Neural cell (in vitro differentiated cells): Measurements from ENCODE around the gene SPTBN1. TPM values are rescaled to one million over a fixed set of nuclear protein-coding genes. Genes with fewer than 3 reads are reported as not detected.

Experiments used
- H2AFZ ChIP-seq: fragments of 200-600, 300-800 bp; sonication (generic), shearing (Covaris generic); 2 replicates; pipeline ENCODE4 v1.6.0; 2014; ENCODE audit warnings: low read depth, mild to moderate bottlenecking, antibody characterized with exemption, low read length, moderate library complexity
- H3F3A ChIP-seq: fragments of 200-600 bp; shearing (Covaris generic); 2 replicates; pipeline ENCODE4 v1.6.1; 2016; ENCODE audit warnings: mild to moderate bottlenecking, moderate library complexity, mixed read lengths, antibody characterized with exemption, low read length; ENCODE audit not compliant: insufficient read depth, poor library complexity, severe bottlenecking
- H3K27ac ChIP-seq: fragments of 200-600, 300-800 bp; sonication (generic), shearing (Covaris generic); 2 replicates; pipeline ENCODE4 v1.5.1; 2014; ENCODE audit warnings: mild to moderate bottlenecking, low read length, moderate library complexity
- H3K27me3 ChIP-seq: fragments of 300-800, 200-600 bp; sonication (generic), shearing (Covaris generic); 2 replicates; pipeline ENCODE4 v1.6.0; 2014; ENCODE audit warnings: mild to moderate bottlenecking, low read depth, low read length, moderate library complexity; ENCODE audit not compliant: insufficient read depth
- H3K36me3 ChIP-seq: fragments of 300-800, 200-600 bp; sonication (generic), shearing (Covaris generic); 2 replicates; pipeline ENCODE4 v1.5.1; 2014; ENCODE audit warnings: mild to moderate bottlenecking, antibody characterized with exemption, low read length, moderate library complexity; ENCODE audit not compliant: insufficient read depth
- H3K4me2 ChIP-seq: fragments of 300-800, 200-600 bp; sonication (generic), shearing (Covaris generic); 2 replicates; pipeline ENCODE4 v1.6.0; 2014; ENCODE audit warnings: mild to moderate bottlenecking, low read length
- H3K4me3 ChIP-seq: fragments of 300-800, 200-600 bp; sonication (generic), shearing (Covaris generic); 2 replicates; pipeline ENCODE4 v1.5.1; 2014; ENCODE audit warnings: mild to moderate bottlenecking, low read length, moderate library complexity
- H3K79me2 ChIP-seq: fragments of 200-600 bp; shearing (Covaris generic); replicated peaks from 2 replicates; pipeline ENCODE4 v1.6.0; 2014; ENCODE audit warnings: mild to moderate bottlenecking, low read length, moderate library complexity; ENCODE audit not compliant: insufficient read depth
- H3K9ac ChIP-seq: fragments of 300-800, 200-600 bp; sonication (generic), shearing (Covaris generic); 2 replicates; pipeline ENCODE4 v1.6.1; 2016; ENCODE audit warnings: mild to moderate bottlenecking, low read length, mixed read lengths
- H3K9me2 ChIP-seq: fragments of 200-600 bp; shearing (Covaris generic); 2 replicates; pipeline ENCODE4 v1.6.1; 2016; ENCODE audit warnings: mild to moderate bottlenecking, low read length, mixed read lengths; ENCODE audit not compliant: insufficient read depth
- H3K9me3 ChIP-seq: fragments of 200-600, 300-800 bp; sonication (generic), shearing (Covaris generic); 2 replicates; pipeline ENCODE4 v1.6.1; 2016; ENCODE audit warnings: mild to moderate bottlenecking, mixed run types, low read length, moderate library complexity, mixed read lengths
- H4K20me1 ChIP-seq: fragments of 200-600 bp; shearing (Covaris generic); 2 replicates; pipeline ENCODE4 v1.6.1; 2016; ENCODE audit warnings: mild to moderate bottlenecking, mixed run types; ENCODE audit not compliant: insufficient read depth
- EP300 ChIP-seq: fragments of 450-650 bp; conservative IDR thresholded peaks from 2 replicates; pipeline ENCODE4 v1.6.1; 2014; ENCODE audit warnings: antibody characterized with exemption, mild to moderate bottlenecking, moderate library complexity; ENCODE audit not compliant: poor library complexity, severe bottlenecking
- EZH2 ChIP-seq: fragments of 200-600, 300-800 bp; shearing (Covaris generic), sonication (generic); IDR thresholded peaks from 2 replicates; pipeline ENCODE4 v1.6.1; 2014; ENCODE audit warnings: antibody characterized with exemption, low read length, borderline replicate concordance, mild to moderate bottlenecking; ENCODE audit not compliant: insufficient read depth, poor library complexity, severe bottlenecking
- MXI1 ChIP-seq: fragments of 450-650 bp; conservative IDR thresholded peaks from 2 replicates; pipeline ENCODE4 v1.6.1; 2014; ENCODE audit warnings: antibody characterized with exemption, mild to moderate bottlenecking; ENCODE audit not compliant: poor library complexity, severe bottlenecking
- POLR2AphosphoS5 ChIP-seq: IDR thresholded peaks from 2 replicates; pipeline ENCODE4 v1.6.1; 2012
- RAD21 ChIP-seq: fragments of 450-650 bp; conservative IDR thresholded peaks from 2 replicates; pipeline ENCODE4 v1.6.1; 2014; ENCODE audit warnings: antibody characterized with exemption, mild to moderate bottlenecking, moderate library complexity
- REST ChIP-seq: IDR thresholded peaks from 2 replicates; pipeline ENCODE4 v1.6.1; 2012; ENCODE audit warnings: borderline replicate concordance
- SMC3 ChIP-seq: fragments of 450-650 bp; conservative IDR thresholded peaks from 2 replicates; pipeline ENCODE4 v1.6.1; 2014; ENCODE audit warnings: antibody characterized with exemption, mild to moderate bottlenecking, moderate library complexity; ENCODE audit not compliant: poor library complexity
- TAF1 ChIP-seq: IDR thresholded peaks from 2 replicates; pipeline ENCODE4 v1.6.1; 2012; ENCODE audit warnings: low read depth
- polyA plus RNA-seq: library from polyadenylated mRNA; depleted of rRNA; stranded (reverse); fragments of >200 nt; gene quantifications from 2 replicates; pipeline ENCODE4 v1.2.3, GENCODE V29; 2014
- TF ChIP-seq, protein P1 (sequence below): fragments of 450-650 bp; IDR thresholded peaks from 2 replicates; pipeline ENCODE4 v1.5.1; 2014; ENCODE audit warnings: antibody characterized with exemption, mild to moderate bottlenecking, moderate library complexity; ENCODE audit not compliant: poor library complexity, severe bottlenecking

The SPTBN1 gene
- polyA plus RNA-seq, 1 donor from 2014 or later = 92.1 TPM

DNA sequence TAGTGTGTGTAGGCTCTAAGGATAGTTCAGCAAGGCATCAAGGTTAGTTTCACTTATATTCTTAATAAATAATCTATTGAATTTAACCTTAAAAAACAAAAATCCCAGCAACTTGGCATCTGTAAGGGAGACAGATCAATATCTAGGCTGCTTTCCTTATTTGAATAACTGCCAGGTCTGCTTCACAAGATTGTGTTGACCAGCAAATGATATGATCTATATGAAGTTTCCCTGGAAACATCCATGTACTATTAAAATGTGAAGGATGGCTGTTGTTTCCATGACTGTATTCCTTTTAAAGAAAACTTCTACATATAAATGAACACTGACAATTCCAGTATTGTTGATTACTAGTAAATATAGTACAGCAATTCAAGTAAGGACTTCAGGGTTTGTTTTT lies 109.4 kb downstream of the SPTBN1 start:
- Histone ChIP-seq H3K79me2 (peaks cover 36% of the 10 kb centered on the region), H3K27ac (no peak overlapping the region), H3K4me3 (no peak overlapping the region), H4K20me1 (peaks cover 6% of the 10 kb centered on the region), H3K9ac (no peak overlapping the region), H3K36me3 (no peaks in the 10 kb centered on the region), H3K27me3 (no peaks in the 10 kb centered on the region), H3K4me2 (no peak overlapping the region), H3F3A (peaks cover 3% of the 10 kb centered on the region), H3K9me2 (no peaks in the 10 kb centered on the region), H2AFZ (no peak overlapping the region), H3K9me3 (no peaks in the 10 kb centered on the region)
- TF ChIP-seq MXI1 (no peak), POLR2AphosphoS5 (no peak), EZH2 (no peak), EP300 (no peak), SMC3 (no peak), TAF1 (no peak), RAD21 (no peak), REST (no peak)
- TF ChIP-seq, protein P1, sequence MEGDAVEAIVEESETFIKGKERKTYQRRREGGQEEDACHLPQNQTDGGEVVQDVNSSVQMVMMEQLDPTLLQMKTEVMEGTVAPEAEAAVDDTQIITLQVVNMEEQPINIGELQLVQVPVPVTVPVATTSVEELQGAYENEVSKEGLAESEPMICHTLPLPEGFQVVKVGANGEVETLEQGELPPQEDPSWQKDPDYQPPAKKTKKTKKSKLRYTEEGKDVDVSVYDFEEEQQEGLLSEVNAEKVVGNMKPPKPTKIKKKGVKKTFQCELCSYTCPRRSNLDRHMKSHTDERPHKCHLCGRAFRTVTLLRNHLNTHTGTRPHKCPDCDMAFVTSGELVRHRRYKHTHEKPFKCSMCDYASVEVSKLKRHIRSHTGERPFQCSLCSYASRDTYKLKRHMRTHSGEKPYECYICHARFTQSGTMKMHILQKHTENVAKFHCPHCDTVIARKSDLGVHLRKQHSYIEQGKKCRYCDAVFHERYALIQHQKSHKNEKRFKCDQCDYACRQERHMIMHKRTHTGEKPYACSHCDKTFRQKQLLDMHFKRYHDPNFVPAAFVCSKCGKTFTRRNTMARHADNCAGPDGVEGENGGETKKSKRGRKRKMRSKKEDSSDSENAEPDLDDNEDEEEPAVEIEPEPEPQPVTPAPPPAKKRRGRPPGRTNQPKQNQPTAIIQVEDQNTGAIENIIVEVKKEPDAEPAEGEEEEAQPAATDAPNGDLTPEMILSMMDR = no peak

DNA sequence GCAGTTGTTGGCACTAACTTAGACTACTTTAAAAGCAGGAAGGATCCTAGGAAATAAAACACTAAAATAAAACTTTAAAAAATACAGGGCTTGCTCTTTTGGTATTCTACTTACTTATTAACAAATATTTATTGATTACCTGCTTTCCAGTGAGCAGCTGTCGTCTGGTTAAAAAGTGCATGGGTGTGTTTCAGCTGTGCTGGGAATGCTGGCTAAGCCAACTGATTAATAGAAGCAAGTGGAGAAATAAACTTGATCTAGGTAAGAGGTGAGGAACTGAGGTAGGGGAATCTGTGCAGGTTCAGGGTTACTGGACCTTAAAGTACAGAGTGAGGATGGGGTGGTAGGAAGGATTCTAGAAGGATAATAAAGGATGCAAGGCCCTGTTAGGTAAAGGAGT lies 110.8 kb downstream of the SPTBN1 start:
- H3K9ac ChIP-seq = no peak overlapping the region
- H3K9me2 ChIP-seq = no peaks in the 10 kb centered on the region
- no peaks in the 10 kb centered on the region for H3K36me3 ChIP-seq
- H3K27me3 ChIP-seq = no peaks in the 10 kb centered on the region
- H3K4me2 ChIP-seq = no peak overlapping the region
- TF ChIP-seq REST = no peak
- TF ChIP-seq POLR2AphosphoS5 = no peak
- TF ChIP-seq MXI1 = no peak
- TF ChIP-seq RAD21 = no peak
- no peak for TF ChIP-seq SMC3
- TF ChIP-seq EZH2 = no peak
- TF ChIP-seq TAF1 = no peak
- no peak for TF ChIP-seq EP300
- TF ChIP-seq, protein P1 = no peak
- peaks cover 33% of the 10 kb centered on the region for H3K79me2 ChIP-seq
- H4K20me1 ChIP-seq = peaks cover 6% of the 10 kb centered on the region
- no peak overlapping the region for H3K4me3 ChIP-seq
- no peak overlapping the region for H3K27ac ChIP-seq
- no peaks in the 10 kb centered on the region for H3K9me3 ChIP-seq
- peaks cover 3% of the 10 kb centered on the region for H3F3A ChIP-seq
- no peak overlapping the region for H2AFZ ChIP-seq
